ENCODE data around the gene CFAP299. TPM values are rescaled to one million over a fixed set of nuclear protein-coding genes. Genes with fewer than 3 reads are reported as not detected.

The CFAP299 gene
- total RNA-seq, 1 experiment from 2014 or later, result not detected

- TF ChIP-seq RAD21 (IDR thresholded peaks at IDR 0.05; ENCODE audit: low read depth) (no peak), CTCF (IDR thresholded peaks at IDR 0.05 in 2 of 3, conservative IDR thresholded peaks at IDR 0.05 in 1 of 3; ENCODE audit: borderline replicate concordance in 1 of 3, insufficient read depth in 1 of 3, low read depth in 2 of 3, low read length in 2 of 3) (no peak)
Observed at GRCh38 chr4:80434238-80434637, 98.7 kb downstream of the CFAP299 start (continued).

GRCh38 chr4:80438016-80438415, 102.5 kb downstream of the CFAP299 start:
- Histone ChIP-seq H3K9ac (ENCODE audit: low read length) (no peak overlapping the region), H3K4me1 (ENCODE audit: control insufficient read depth in 1 of 2, insufficient read depth in 2 of 2, low read length in 2 of 2) (no peaks in the 10 kb centered on the region), H3K36me3 (ENCODE audit: control insufficient read depth in 1 of 2, insufficient read depth in 2 of 2, low read length in 2 of 2) (no peaks in the 10 kb centered on the region), H3K4me2 (ENCODE audit: low read length) (no peak overlapping the region), H3K27ac (ENCODE audit: low read depth, low read length) (no peak overlapping the region), H4K20me1 (ENCODE audit: insufficient read depth) (no peaks in the 10 kb centered on the region), H3K4me3 (replicated peaks in 1 of 2; ENCODE audit: low read depth in 1 of 2, low read length in 2 of 2) (no peak overlapping the region), H3K9me2 (ENCODE audit: insufficient read depth) (no peaks in the 10 kb centered on the region), H2AFZ (ENCODE audit: low read depth, low read length, poor library complexity, severe bottlenecking) (no peak overlapping the region), H3K27me3 (ENCODE audit: insufficient read depth, low read length) (peaks cover 16% of the 10 kb centered on the region; the same call in 1 of the 2 replicates), H3K79me2 (ENCODE audit: insufficient read depth, low read length) (no peaks in the 10 kb centered on the region), H3K9me3 (ENCODE audit: control insufficient read depth in 1 of 2, insufficient read depth in 1 of 2, low read depth in 1 of 2, low read length in 2 of 2) (no peaks in the 10 kb centered on the region)
- DNase-seq (ENCODE audit: low read depth, low spot score) (no peak), ATAC-seq (no peak)
- TF ChIP-seq POLR2A (IDR thresholded peaks at IDR 0.05; ENCODE audit: borderline replicate concordance, extremely low read depth, insufficient read depth, insufficient read length) (no peak), SIN3A (IDR thresholded peaks at IDR 0.05; ENCODE audit: low read depth) (no peak), EZH2 (IDR thresholded peaks at IDR 0.05) (no peak), SRF (IDR thresholded peaks at IDR 0.05; ENCODE audit: low read depth) (no peak), YY1 (IDR thresholded peaks at IDR 0.05; ENCODE audit: extremely low read depth, insufficient replicate concordance, low read depth, low read length) (no peak), FOSL1 (IDR thresholded peaks at IDR 0.05; ENCODE audit: low read depth) (no peak), ELF1 (IDR thresholded peaks at IDR 0.05; ENCODE audit: borderline replicate concordance, low read depth) (no peak), ZNF274 (IDR thresholded peaks at IDR 0.05; ENCODE audit: low read depth, low read length) (no peak), RAD21 (IDR thresholded peaks at IDR 0.05; ENCODE audit: low read depth) (no peak), CTCF (IDR thresholded peaks at IDR 0.05 in 2 of 3, conservative IDR thresholded peaks at IDR 0.05 in 1 of 3; ENCODE audit: borderline replicate concordance in 1 of 3, insufficient read depth in 1 of 3, low read depth in 2 of 3, low read length in 2 of 3) (no peak), SP1 (IDR thresholded peaks at IDR 0.05; ENCODE audit: low read depth) (no peak), ATF3 (IDR thresholded peaks at IDR 0.05) (no peak), MAX (IDR thresholded peaks at IDR 0.05) (no peak), JUND (IDR thresholded peaks at IDR 0.05) (no peak), ZBTB33 (IDR thresholded peaks at IDR 0.05; ENCODE audit: extremely low read depth, insufficient replicate concordance, low read length) (no peak), CBX3 (IDR thresholded peaks at IDR 0.05; ENCODE audit: low read depth) (no peak), EZH2phosphoT487 (IDR thresholded peaks at IDR 0.05; ENCODE audit: borderline replicate concordance) (no peak), POLR2AphosphoS5 (IDR thresholded peaks at IDR 0.05; ENCODE audit: low read depth, low read length) (no peak), ZFX (IDR thresholded peaks at IDR 0.05) (no peak)
- POLR2A ChIA-PET, result no interaction called here
- BruUV-seq (replicated peaks), result no TSS peak
- intact Hi-C loops (cut with micrococcal nuclease), result no loop called here
- CTCF ChIA-PET, result no interaction called here
- RAD21 ChIA-PET (ENCODE audit: low non-redundant PET in 1 of 2, low total read pairs in 2 of 2, uncharacterized antibody in 2 of 2, unreplicated experiment in 2 of 2), result no interaction called here

Data from HCT116 (cell line).